SK-N-SH (cell line): ENCODE measurements around the gene ZNF888. TPM values are rescaled to one million over a fixed set of nuclear protein-coding genes. Genes with fewer than 3 reads are reported as not detected.

Source experiments
- CTCF ChIA-PET: fragments of 300-600, 350-600 bp; formaldehyde crosslinking; extraction: SDS; loops from one replicate; lab custom pipeline; 2021; lab: Yijun Ruan, JAX
- POLR2A ChIA-PET: fragments of 350-600 bp; sonication (Branson Sonifier 250); formaldehyde crosslinking; extraction: SDS; loops from one replicate; lab custom pipeline; 2020; ENCODE audit warnings: antibody characterized with exemption, inconsistent platforms; lab: Yijun Ruan, JAX
- DNase-seq: peaks from one replicate; pipeline ENCODE4 v3.0.0; 2012
- H2AFZ ChIP-seq: fragments of 200-600 bp; sonication (generic); 2 replicates; pipeline ENCODE4 v1.8.1; 2016; ENCODE audit warnings: antibody characterized with exemption, mild to moderate bottlenecking, low read depth
- H3F3A ChIP-seq: fragments of 200-600 bp; sonication (generic); replicated peaks from 2 replicates; pipeline ENCODE3; 2016; ENCODE audit warnings: antibody characterized with exemption, mild to moderate bottlenecking; ENCODE audit not compliant: insufficient read depth
- H3K27ac ChIP-seq, 2 experiments: fragments of 200-500 bp in 1 of 2; fragments of 200-600 bp in 1 of 2; sonication (Bioruptor generic) in 1 of 2; sonication (generic), shearing (Covaris generic) in 1 of 2; 2 replicates each; pipeline versions ENCODE4 v1.5.1 to v1.6.1; 2014 to 2016; ENCODE audit warnings: low read depth in 2 of 2, inconsistent platforms in 1 of 2, low read length in 1 of 2, mild to moderate bottlenecking in 1 of 2, mixed read lengths in 1 of 2
- H3K27me3 ChIP-seq: fragments of 200-600 bp; sonication (generic), shearing (Covaris generic); 2 replicates; pipeline ENCODE4 v1.6.1; 2016; ENCODE audit warnings: mixed run types; ENCODE audit not compliant: insufficient read depth
- H3K36me3 ChIP-seq, 2 experiments: fragments of 200-500 bp in 1 of 2; fragments of 200-600 bp in 1 of 2; sonication (Bioruptor generic) in 1 of 2; sonication (generic) in 1 of 2; replicated peaks in 1 of 2; 2 replicates each; pipeline versions ENCODE3 to v1.5.1; 2014 to 2016; ENCODE audit warnings: low read length in 1 of 2, mild to moderate bottlenecking in 1 of 2; ENCODE audit not compliant: insufficient read depth in 2 of 2, control insufficient read depth in 1 of 2
- H3K4me1 ChIP-seq, 2 experiments: fragments of 200-500 bp in 1 of 2; fragments of 200-600 bp in 1 of 2; sonication (Bioruptor generic) in 1 of 2; sonication (generic), shearing (Covaris generic) in 1 of 2; 2 replicates each; pipeline versions ENCODE4 v1.5.1 to v1.6.1; 2014 to 2016; ENCODE audit warnings: low read depth in 1 of 2, low read length in 1 of 2, mixed run types in 1 of 2; ENCODE audit not compliant: insufficient read depth in 2 of 2, control insufficient read depth in 1 of 2
- H3K4me2 ChIP-seq: fragments of 200-600 bp; sonication (generic), shearing (Covaris generic); 2 replicates; pipeline ENCODE4 v1.6.1; 2017; ENCODE audit warnings: mixed run types
- H3K4me3 ChIP-seq, 2 experiments: fragments of 200-500 bp in 1 of 2; fragments of 200-600 bp in 1 of 2; sonication (Bioruptor generic) in 1 of 2; sonication (generic), shearing (Covaris generic) in 1 of 2; 2 replicates each; pipeline versions ENCODE4 v1.5.1 to v1.8.1; 2014 to 2016; ENCODE audit warnings: low read depth in 2 of 2, inconsistent platforms in 1 of 2, low read length in 1 of 2, mild to moderate bottlenecking in 1 of 2, mixed read lengths in 1 of 2, moderate library complexity in 1 of 2
- H3K79me2 ChIP-seq: fragments of 200-600 bp; sonication (generic); 2 replicates; pipeline ENCODE4 v1.8.1; 2017; ENCODE audit warnings: mild to moderate bottlenecking; ENCODE audit not compliant: insufficient read depth
- H3K9ac ChIP-seq: fragments of 200-600 bp; sonication (generic); 2 replicates; pipeline ENCODE4 v1.6.1; 2017; ENCODE audit warnings: mixed run types
- H3K9me2 ChIP-seq: fragments of 200-600 bp; sonication (generic); 2 replicates; pipeline ENCODE4 v1.6.1; 2017; ENCODE audit warnings: mixed run types
- H3K9me3 ChIP-seq: fragments of 200-600 bp; sonication (generic); 2 replicates; pipeline ENCODE4 v1.6.1; 2017; ENCODE audit warnings: mixed run types, mild to moderate bottlenecking, moderate library complexity
- H4K20me1 ChIP-seq: fragments of 200-600 bp; sonication (generic); 2 replicates; pipeline ENCODE4 v1.6.1; 2017; ENCODE audit warnings: mild to moderate bottlenecking, mixed run types; ENCODE audit not compliant: insufficient read depth
- CHD2 ChIP-seq: fragments of 150-350 bp; IDR thresholded peaks from 2 replicates; pipeline ENCODE4 v1.6.1; 2018; ENCODE audit warnings: low read length; ENCODE audit not compliant: partially characterized antibody
- EP300 ChIP-seq, 2 experiments: IDR thresholded peaks; 2 replicates each; pipeline versions ENCODE4 v1.4.0 to v1.6.1; 2012; ENCODE audit warnings: borderline replicate concordance in 1 of 2, low read depth in 1 of 2, low read length in 1 of 2
- FOSL2 ChIP-seq: IDR thresholded peaks from 2 replicates; pipeline ENCODE4 v1.4.0; 2012; ENCODE audit warnings: low read depth, mild to moderate bottlenecking, moderate library complexity, borderline replicate concordance
- FOXJ3 ChIP-seq: sonication (generic); formaldehyde crosslinking; IDR thresholded peaks from 2 replicates; pipeline ENCODE4 v1.5.1; 2020; ENCODE audit warnings: mild to moderate bottlenecking, missing genetic modification reagents
- JUND ChIP-seq: IDR thresholded peaks from 2 replicates; pipeline ENCODE4 v1.4.0; 2012
- MXI1 ChIP-seq: IDR thresholded peaks from 2 replicates; pipeline ENCODE4 v1.6.1; 2012; ENCODE audit warnings: mild to moderate bottlenecking, low read depth, low read length, improper control_type of control experiment
- NFIC ChIP-seq: IDR thresholded peaks from 2 replicates; pipeline ENCODE4 v1.4.0; 2012; ENCODE audit warnings: borderline replicate concordance
- NRF1 ChIP-seq: IDR thresholded peaks from 2 replicates; pipeline ENCODE4 v1.6.1; 2012; ENCODE audit warnings: low read depth, mild to moderate bottlenecking, low read length
- POLR2AphosphoS5 ChIP-seq: IDR thresholded peaks from 2 replicates; pipeline ENCODE4 v1.6.1; 2012; ENCODE audit warnings: low read depth, low read length
- RAD21 ChIP-seq: IDR thresholded peaks from 2 replicates; pipeline ENCODE4 v1.6.1; 2012; ENCODE audit warnings: mild to moderate bottlenecking, low read length
- RCOR1 ChIP-seq: fragments of 150-350 bp; IDR thresholded peaks from 2 replicates; pipeline ENCODE4 v1.6.1; 2017; ENCODE audit warnings: antibody characterized with exemption, low read length
- TAF1 ChIP-seq: IDR thresholded peaks from 2 replicates; pipeline ENCODE4 v1.6.1; 2012; ENCODE audit warnings: low read depth, mild to moderate bottlenecking, low read length, moderate library complexity, borderline replicate concordance
- TEAD4 ChIP-seq: IDR thresholded peaks from 2 replicates; pipeline ENCODE4 v1.4.0; 2012; ENCODE audit warnings: mild to moderate bottlenecking, borderline replicate concordance; ENCODE audit not compliant: insufficient read depth
- WGBS: methylation state at CpG from one replicate; pipeline ENCODE4 v1.1.6; 2017; ENCODE audit warnings: low lambda C conversion rate; 5-methylcytosine and 5-hydroxymethylcytosine counted together
- polyA plus RNA-seq, 3 experiments: library from polyadenylated mRNA; depleted of rRNA; stranded (reverse); fragments of >200 nt; gene quantifications; 2 replicates each; pipeline ENCODE4 v1.2.3, GENCODE V29; 2012
- TF ChIP-seq, protein P1 (sequence below): IDR thresholded peaks from 2 replicates; pipeline ENCODE4 v1.6.1; 2012; ENCODE audit warnings: mild to moderate bottlenecking, low read depth, low read length, moderate library complexity
- TF ChIP-seq, protein P2 (sequence below): IDR thresholded peaks from 2 replicates; pipeline ENCODE4 v1.4.0; 2012; ENCODE audit warnings: low read depth, borderline replicate concordance
- TF ChIP-seq, protein P3 (sequence below): IDR thresholded peaks from 2 replicates; pipeline ENCODE4 v1.4.0; 2012; ENCODE audit warnings: low read depth, borderline replicate concordance
- TF ChIP-seq, protein P4 (sequence below): IDR thresholded peaks from 2 replicates; pipeline ENCODE4 v1.4.0; 2012; ENCODE audit warnings: low read depth
- TF ChIP-seq, protein P5 (sequence below): fragments of 150-350 bp; IDR thresholded peaks from 2 replicates; pipeline ENCODE4 v1.6.1; 2017; ENCODE audit warnings: antibody characterized with exemption, low read length, low read depth, borderline replicate concordance

Gene ZNF888
- polyA plus RNA-seq, 1 of the 3 experiments (the other 2 are of a cell fraction): 0.46 TPM

DNA sequence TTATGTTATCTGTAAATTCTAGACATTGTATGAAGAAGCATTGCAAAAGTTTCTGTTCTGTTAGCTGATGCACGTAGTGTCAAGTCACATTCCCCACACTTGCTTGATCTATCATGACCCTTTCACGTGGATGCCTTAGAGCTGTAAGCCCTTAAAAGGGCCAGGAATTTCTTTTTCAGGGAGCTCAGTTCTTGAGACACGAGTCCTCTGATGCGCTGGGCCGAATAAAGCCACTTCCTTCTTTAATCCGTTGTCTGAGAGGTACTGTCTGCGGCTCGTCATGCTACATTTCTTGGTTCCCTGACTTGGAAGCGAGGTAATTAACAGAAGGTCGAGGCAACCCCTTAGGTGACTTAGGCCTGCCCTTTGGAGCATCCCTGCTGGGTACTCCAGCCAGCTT, 33.7 kb upstream of the ZNF888 start:
- TF ChIP-seq JUND (no peak), TAF1 (no peak), FOSL2 (no peak), MXI1 (no peak), NFIC (no peak), POLR2AphosphoS5 (no peak), EP300 (IDR thresholded peaks at IDR 0.05; ENCODE audit: borderline replicate concordance in 1 of 2, low read depth in 1 of 2, low read length in 1 of 2) (no peak), FOXJ3 (no peak)
- TF ChIP-seq, protein P1, sequence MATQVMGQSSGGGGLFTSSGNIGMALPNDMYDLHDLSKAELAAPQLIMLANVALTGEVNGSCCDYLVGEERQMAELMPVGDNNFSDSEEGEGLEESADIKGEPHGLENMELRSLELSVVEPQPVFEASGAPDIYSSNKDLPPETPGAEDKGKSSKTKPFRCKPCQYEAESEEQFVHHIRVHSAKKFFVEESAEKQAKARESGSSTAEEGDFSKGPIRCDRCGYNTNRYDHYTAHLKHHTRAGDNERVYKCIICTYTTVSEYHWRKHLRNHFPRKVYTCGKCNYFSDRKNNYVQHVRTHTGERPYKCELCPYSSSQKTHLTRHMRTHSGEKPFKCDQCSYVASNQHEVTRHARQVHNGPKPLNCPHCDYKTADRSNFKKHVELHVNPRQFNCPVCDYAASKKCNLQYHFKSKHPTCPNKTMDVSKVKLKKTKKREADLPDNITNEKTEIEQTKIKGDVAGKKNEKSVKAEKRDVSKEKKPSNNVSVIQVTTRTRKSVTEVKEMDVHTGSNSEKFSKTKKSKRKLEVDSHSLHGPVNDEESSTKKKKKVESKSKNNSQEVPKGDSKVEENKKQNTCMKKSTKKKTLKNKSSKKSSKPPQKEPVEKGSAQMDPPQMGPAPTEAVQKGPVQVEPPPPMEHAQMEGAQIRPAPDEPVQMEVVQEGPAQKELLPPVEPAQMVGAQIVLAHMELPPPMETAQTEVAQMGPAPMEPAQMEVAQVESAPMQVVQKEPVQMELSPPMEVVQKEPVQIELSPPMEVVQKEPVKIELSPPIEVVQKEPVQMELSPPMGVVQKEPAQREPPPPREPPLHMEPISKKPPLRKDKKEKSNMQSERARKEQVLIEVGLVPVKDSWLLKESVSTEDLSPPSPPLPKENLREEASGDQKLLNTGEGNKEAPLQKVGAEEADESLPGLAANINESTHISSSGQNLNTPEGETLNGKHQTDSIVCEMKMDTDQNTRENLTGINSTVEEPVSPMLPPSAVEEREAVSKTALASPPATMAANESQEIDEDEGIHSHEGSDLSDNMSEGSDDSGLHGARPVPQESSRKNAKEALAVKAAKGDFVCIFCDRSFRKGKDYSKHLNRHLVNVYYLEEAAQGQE: no peak
- Histone ChIP-seq H3K9me3 (0 out of 2 replicates have a peak, but pooled peaks cover 5% of the 10 kb centered on the region), H3K79me2 (peaks cover 36% of the 10 kb centered on the region), H3K4me1 (peaks cover 0 to 5% of the 10 kb centered on the region in 2 experiments; a peak in 2 of 4 replicates), H3K4me2 (no peak overlapping the region), H3K36me3 (peaks cover 28 to 41% of the 10 kb centered on the region in 2 experiments), H3K9ac (no peak overlapping the region), H3K27ac (no peak overlapping the region), H3F3A (no peaks in the 10 kb centered on the region), H4K20me1 (no peaks in the 10 kb centered on the region), H3K27me3 (no peaks in the 10 kb centered on the region), H2AFZ (no peak overlapping the region), H3K9me2 (no peaks in the 10 kb centered on the region), H3K4me3 (no peak overlapping the region; a peak in 1 of 4 replicates)
- WGBS: 78% methylated on average over 10 of the region's 10 CpGs
- ChIA-PET POLR2A (no interaction called here), CTCF (interaction anchor here (1.6 kb wide), 1 partner anchor 37 kb away, joined by 5 read pairs; no protein-coding TSS in a partner anchor)
- no peak for DNase-seq

DNA sequence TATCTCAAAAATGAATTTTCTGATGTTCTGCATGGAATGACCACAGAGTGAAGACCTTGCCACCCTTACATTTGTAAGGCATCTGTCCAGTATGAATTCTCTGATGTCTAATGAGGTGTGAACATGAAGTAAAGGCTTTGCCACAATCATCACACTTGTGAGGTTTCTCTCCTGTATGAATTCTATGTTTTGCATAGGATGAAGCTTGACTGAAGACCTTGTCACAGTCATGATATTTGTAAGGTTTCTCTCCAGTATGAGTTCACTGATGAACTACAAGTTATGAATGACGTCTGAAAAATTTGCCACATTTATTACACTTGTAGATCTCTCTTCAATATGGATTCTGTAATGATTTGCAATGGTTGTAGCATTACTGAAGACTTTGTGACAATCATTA, 26.2 kb upstream of the ZNF888 start:
- no peaks in the 10 kb centered on the region for H3K9me2 ChIP-seq
- POLR2A ChIA-PET: no interaction called here
- H3K9ac ChIP-seq: no peak overlapping the region
- no peak overlapping the region for H3K4me2 ChIP-seq
- no peak overlapping the region for H2AFZ ChIP-seq
- no peaks in the 10 kb centered on the region for H3F3A ChIP-seq
- peaks cover 22% of the 10 kb centered on the region; the same call in 1 of the 2 replicates for H3K9me3 ChIP-seq
- no peak for DNase-seq
- H3K79me2 ChIP-seq: no peaks in the 10 kb centered on the region
- H3K4me3 ChIP-seq: no peak overlapping the region
- CTCF ChIA-PET: no interaction called here
- peaks cover 24 to 55% of the 10 kb centered on the region in 2 experiments for H3K36me3 ChIP-seq
- no peaks in the 10 kb centered on the region for H3K27me3 ChIP-seq
- H4K20me1 ChIP-seq: no peaks in the 10 kb centered on the region
- H3K27ac ChIP-seq: no peak overlapping the region
- H3K4me1 ChIP-seq: no peaks in the 10 kb centered on the region
- 91% methylated on average over 1 of the region's 1 CpG for WGBS
- TF ChIP-seq, protein P2, sequence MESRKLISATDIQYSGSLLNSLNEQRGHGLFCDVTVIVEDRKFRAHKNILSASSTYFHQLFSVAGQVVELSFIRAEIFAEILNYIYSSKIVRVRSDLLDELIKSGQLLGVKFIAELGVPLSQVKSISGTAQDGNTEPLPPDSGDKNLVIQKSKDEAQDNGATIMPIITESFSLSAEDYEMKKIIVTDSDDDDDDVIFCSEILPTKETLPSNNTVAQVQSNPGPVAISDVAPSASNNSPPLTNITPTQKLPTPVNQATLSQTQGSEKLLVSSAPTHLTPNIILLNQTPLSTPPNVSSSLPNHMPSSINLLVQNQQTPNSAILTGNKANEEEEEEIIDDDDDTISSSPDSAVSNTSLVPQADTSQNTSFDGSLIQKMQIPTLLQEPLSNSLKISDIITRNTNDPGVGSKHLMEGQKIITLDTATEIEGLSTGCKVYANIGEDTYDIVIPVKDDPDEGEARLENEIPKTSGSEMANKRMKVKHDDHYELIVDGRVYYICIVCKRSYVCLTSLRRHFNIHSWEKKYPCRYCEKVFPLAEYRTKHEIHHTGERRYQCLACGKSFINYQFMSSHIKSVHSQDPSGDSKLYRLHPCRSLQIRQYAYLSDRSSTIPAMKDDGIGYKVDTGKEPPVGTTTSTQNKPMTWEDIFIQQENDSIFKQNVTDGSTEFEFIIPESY: no peak
- no peak for TF ChIP-seq FOXJ3
- no peak for TF ChIP-seq RAD21
- no peak for TF ChIP-seq RCOR1
- no peak for TF ChIP-seq POLR2AphosphoS5
- TF ChIP-seq, protein P3, sequence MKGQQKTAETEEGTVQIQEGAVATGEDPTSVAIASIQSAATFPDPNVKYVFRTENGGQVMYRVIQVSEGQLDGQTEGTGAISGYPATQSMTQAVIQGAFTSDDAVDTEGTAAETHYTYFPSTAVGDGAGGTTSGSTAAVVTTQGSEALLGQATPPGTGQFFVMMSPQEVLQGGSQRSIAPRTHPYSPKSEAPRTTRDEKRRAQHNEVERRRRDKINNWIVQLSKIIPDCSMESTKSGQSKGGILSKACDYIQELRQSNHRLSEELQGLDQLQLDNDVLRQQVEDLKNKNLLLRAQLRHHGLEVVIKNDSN: no peak
- no peak for TF ChIP-seq TEAD4
- TF ChIP-seq, protein P4, sequence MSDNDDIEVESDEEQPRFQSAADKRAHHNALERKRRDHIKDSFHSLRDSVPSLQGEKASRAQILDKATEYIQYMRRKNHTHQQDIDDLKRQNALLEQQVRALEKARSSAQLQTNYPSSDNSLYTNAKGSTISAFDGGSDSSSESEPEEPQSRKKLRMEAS: no peak
- no peak for TF ChIP-seq NRF1
- TF ChIP-seq, protein P5, sequence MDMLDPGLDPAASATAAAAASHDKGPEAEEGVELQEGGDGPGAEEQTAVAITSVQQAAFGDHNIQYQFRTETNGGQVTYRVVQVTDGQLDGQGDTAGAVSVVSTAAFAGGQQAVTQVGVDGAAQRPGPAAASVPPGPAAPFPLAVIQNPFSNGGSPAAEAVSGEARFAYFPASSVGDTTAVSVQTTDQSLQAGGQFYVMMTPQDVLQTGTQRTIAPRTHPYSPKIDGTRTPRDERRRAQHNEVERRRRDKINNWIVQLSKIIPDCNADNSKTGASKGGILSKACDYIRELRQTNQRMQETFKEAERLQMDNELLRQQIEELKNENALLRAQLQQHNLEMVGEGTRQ: no peak
- no peak for TF ChIP-seq CHD2
